Vagina (tissue), 2 donors: ENCODE data around the gene SEC31A.

Experiments used
- POLR2A ChIP-seq, 2 donors: fragments of 450-650 bp; IDR thresholded peaks; one replicate each; pipeline ENCODE4 v1.6.1; 2017; ENCODE audit warnings: antibody characterized with exemption in 2 of 2, mild to moderate bottlenecking in 2 of 2, moderate library complexity in 2 of 2
- POLR2AphosphoS5 ChIP-seq, 2 donors: sonication (generic); formaldehyde crosslinking; IDR thresholded peaks; one replicate each; pipeline ENCODE4 v1.9.0; 2017; ENCODE audit warnings: antibody characterized with exemption in 2 of 2, mild to moderate bottlenecking in 2 of 2, low read depth in 1 of 2; ENCODE audit not compliant: insufficient read depth in 1 of 2
- TF ChIP-seq, protein P1 (sequence below), 3 experiments: fragments of 450-650 bp in 2 of 3; fragments of 200-600 bp in 1 of 3; sonication (generic) in 1 of 3; IDR thresholded peaks; one replicate each; pipeline ENCODE4 v1.5.1; 2017 to 2019; ENCODE audit warnings: antibody characterized with exemption in 3 of 3, mild to moderate bottlenecking in 2 of 3, moderate library complexity in 2 of 3

DNA sequence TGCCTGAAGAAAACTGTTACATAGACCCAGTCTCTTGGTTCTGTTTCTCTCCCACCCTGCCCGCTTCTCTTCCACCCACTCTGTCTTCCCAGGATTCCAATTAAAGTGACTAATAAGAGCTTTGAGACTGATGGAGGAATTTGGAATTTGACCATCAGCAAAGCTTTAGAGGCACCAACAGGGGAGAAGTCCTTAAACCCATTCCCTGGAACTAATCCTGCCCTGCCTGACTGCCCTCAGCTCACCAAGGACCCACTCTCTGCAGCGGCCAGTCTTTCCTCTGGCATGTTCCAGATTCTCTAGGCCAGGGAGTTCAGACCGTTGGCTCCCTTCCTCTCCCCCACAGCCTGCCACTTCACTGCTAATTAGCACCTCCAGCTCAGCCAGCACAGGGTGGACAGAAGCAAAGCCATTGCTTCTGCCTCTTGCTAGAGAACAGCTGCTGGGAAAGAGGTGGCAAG, 116.2 kb downstream of the SEC31A start:
- TF ChIP-seq, protein P1, sequence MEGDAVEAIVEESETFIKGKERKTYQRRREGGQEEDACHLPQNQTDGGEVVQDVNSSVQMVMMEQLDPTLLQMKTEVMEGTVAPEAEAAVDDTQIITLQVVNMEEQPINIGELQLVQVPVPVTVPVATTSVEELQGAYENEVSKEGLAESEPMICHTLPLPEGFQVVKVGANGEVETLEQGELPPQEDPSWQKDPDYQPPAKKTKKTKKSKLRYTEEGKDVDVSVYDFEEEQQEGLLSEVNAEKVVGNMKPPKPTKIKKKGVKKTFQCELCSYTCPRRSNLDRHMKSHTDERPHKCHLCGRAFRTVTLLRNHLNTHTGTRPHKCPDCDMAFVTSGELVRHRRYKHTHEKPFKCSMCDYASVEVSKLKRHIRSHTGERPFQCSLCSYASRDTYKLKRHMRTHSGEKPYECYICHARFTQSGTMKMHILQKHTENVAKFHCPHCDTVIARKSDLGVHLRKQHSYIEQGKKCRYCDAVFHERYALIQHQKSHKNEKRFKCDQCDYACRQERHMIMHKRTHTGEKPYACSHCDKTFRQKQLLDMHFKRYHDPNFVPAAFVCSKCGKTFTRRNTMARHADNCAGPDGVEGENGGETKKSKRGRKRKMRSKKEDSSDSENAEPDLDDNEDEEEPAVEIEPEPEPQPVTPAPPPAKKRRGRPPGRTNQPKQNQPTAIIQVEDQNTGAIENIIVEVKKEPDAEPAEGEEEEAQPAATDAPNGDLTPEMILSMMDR (IDR thresholded peaks at IDR 0.05), result no peak
- TF ChIP-seq POLR2AphosphoS5 (IDR thresholded peaks at IDR 0.05; ENCODE audit: insufficient read depth in 1 of 2, low read depth in 1 of 2) (no peak), POLR2A (IDR thresholded peaks at IDR 0.05) (no peak)
